SK-N-SH treated with all-trans-retinoic acid at 6 μM for 48 hours (cell line): ENCODE results near the gene CPZ.

Source experiments
- BACH2 ChIP-seq: fragments of 250-450 bp; sonication (Bioruptor Pico); IDR thresholded peaks from 2 replicates; pipeline ENCODE4 v1.9.0; 2021; ENCODE audit warnings: mild to moderate bottlenecking, borderline replicate concordance
- ESRRG ChIP-seq: fragments of 250-450 bp; sonication (Bioruptor Pico); IDR thresholded peaks from 2 replicates; pipeline ENCODE4 v1.6.1; 2021; ENCODE audit warnings: mild to moderate bottlenecking
- RARB ChIP-seq: fragments of 250-450 bp; sonication (Bioruptor Pico); IDR thresholded peaks from 2 replicates; pipeline ENCODE4 v1.8.0; 2021; ENCODE audit warnings: mild to moderate bottlenecking, moderate library complexity
- ZNF70 ChIP-seq: fragments of 450-650 bp; formaldehyde crosslinking; IDR thresholded peaks from 2 replicates; pipeline ENCODE4 v1.5.0; 2020; ENCODE audit warnings: mild to moderate bottlenecking, moderate library complexity
- ZNF8 ChIP-seq: fragments of 450-650 bp; formaldehyde crosslinking; IDR thresholded peaks from 2 replicates; pipeline ENCODE4 v1.5.0; 2020; ENCODE audit warnings: mild to moderate bottlenecking, moderate library complexity
- TF ChIP-seq, protein P1 (sequence below): fragments of 250-450 bp; sonication (Bioruptor Pico); IDR thresholded peaks from 2 replicates; pipeline ENCODE4 v1.8.0; 2020; ENCODE audit warnings: mild to moderate bottlenecking, moderate library complexity, borderline replicate concordance

DNA sequence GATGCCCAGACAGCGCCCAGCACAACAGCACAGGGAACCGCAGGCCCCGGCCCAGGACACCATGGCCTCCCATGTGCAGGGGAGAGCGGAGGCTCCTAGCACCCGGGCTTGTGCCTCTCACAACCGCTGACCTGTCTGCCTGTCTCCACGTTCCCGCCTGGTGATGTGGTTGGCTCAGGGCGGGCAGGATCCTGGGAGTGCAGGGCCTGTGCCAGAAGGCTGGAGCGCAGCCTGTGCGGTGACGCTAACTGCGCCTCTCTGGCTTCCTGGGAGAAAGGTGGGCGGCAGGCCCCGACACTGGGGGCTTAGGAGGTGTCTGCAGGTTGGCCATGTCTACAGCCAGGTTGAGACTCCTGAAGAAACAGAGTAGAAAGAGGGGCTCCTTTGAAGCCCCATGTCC, 48.7 kb downstream of the CPZ start:
- TF ChIP-seq RARB (no peak), ZNF8 (no peak), ZNF70 (CRISPR knock-in tag) (no peak), ESRRG (no peak), BACH2 (no peak)
- TF ChIP-seq, protein P1, sequence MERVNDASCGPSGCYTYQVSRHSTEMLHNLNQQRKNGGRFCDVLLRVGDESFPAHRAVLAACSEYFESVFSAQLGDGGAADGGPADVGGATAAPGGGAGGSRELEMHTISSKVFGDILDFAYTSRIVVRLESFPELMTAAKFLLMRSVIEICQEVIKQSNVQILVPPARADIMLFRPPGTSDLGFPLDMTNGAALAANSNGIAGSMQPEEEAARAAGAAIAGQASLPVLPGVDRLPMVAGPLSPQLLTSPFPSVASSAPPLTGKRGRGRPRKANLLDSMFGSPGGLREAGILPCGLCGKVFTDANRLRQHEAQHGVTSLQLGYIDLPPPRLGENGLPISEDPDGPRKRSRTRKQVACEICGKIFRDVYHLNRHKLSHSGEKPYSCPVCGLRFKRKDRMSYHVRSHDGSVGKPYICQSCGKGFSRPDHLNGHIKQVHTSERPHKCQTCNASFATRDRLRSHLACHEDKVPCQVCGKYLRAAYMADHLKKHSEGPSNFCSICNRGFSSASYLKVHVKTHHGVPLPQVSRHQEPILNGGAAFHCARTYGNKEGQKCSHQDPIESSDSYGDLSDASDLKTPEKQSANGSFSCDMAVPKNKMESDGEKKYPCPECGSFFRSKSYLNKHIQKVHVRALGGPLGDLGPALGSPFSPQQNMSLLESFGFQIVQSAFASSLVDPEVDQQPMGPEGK (CRISPR knock-in tag), result no peak
